Stomach (tissue), 4 donors: Measurements from ENCODE around the gene CITED4.

Source experiments
- CTCF ChIP-seq, 7 experiments: fragments of 450-650 bp in 4 of 7; fragments of 200-600 bp in 3 of 7; sonication (generic) in 3 of 7; IDR thresholded peaks; one replicate each; pipeline ENCODE4 v1.5.1; 2016 to 2019; ENCODE audit warnings: antibody characterized with exemption in 7 of 7, control low read depth in 2 of 7, mild to moderate bottlenecking in 1 of 7
- EP300 ChIP-seq: sonication (generic); formaldehyde crosslinking; IDR thresholded peaks from one replicate; pipeline ENCODE4 v1.6.1; 2017; ENCODE audit warnings: antibody characterized with exemption
- POLR2A ChIP-seq, 4 donors: fragments of 450-650 bp; IDR thresholded peaks; one replicate each; pipeline ENCODE4 v1.6.1; 2016; ENCODE audit warnings: antibody characterized with exemption in 4 of 4, control low read depth in 2 of 4, mild to moderate bottlenecking in 1 of 4, moderate library complexity in 1 of 4
- POLR2AphosphoS5 ChIP-seq, 3 donors: sonication (generic); formaldehyde crosslinking; IDR thresholded peaks; one replicate each; pipeline ENCODE4 v1.6.1; 2016; ENCODE audit warnings: antibody characterized with exemption in 3 of 3

GRCh38 chr1:40844079-40844478, 18.1 kb downstream of the CITED4 start:
- TF ChIP-seq CTCF (IDR thresholded peaks at IDR 0.05) (no peak), POLR2A (IDR thresholded peaks at IDR 0.05) (no peak), EP300 (no peak), POLR2AphosphoS5 (IDR thresholded peaks at IDR 0.05) (no peak)
